VCaP (cell line): ENCODE results near the gene TENM3.

Source experiments
- H3K27ac ChIP-seq: fragments of 450-650 bp; 2 replicates; pipeline ENCODE4 v1.5.1; 2017
- TF ChIP-seq, protein P1 (sequence below): fragments of 450-650 bp; conservative IDR thresholded peaks from 2 replicates; pipeline ENCODE4 v1.5.1; 2017; ENCODE audit warnings: mild to moderate bottlenecking, moderate library complexity

Gene TENM3

GRCh38 chr4:182564724-182565369, 321.6 kb downstream of the TENM3 start:
- no peak overlapping the region for H3K27ac ChIP-seq
- TF ChIP-seq, protein P1, sequence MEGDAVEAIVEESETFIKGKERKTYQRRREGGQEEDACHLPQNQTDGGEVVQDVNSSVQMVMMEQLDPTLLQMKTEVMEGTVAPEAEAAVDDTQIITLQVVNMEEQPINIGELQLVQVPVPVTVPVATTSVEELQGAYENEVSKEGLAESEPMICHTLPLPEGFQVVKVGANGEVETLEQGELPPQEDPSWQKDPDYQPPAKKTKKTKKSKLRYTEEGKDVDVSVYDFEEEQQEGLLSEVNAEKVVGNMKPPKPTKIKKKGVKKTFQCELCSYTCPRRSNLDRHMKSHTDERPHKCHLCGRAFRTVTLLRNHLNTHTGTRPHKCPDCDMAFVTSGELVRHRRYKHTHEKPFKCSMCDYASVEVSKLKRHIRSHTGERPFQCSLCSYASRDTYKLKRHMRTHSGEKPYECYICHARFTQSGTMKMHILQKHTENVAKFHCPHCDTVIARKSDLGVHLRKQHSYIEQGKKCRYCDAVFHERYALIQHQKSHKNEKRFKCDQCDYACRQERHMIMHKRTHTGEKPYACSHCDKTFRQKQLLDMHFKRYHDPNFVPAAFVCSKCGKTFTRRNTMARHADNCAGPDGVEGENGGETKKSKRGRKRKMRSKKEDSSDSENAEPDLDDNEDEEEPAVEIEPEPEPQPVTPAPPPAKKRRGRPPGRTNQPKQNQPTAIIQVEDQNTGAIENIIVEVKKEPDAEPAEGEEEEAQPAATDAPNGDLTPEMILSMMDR: no peak

- TF ChIP-seq, protein P1: no peak
These were observed 323.9 kb downstream of the TENM3 start for GRCh38 chr4:182567119-182567518.

GRCh38 chr4:182569561-182569960, 326.4 kb downstream of the TENM3 start:
- H3K27ac ChIP-seq: no peak overlapping the region
- TF ChIP-seq, protein P1: no peak

More at GRCh38 chr4:182567119-182567518, 323.9 kb downstream of the TENM3 start:
- H3K27ac ChIP-seq: no peak overlapping the region

- H3K27ac ChIP-seq: no peak overlapping the region
- TF ChIP-seq, protein P1: no peak
These were observed 331.5 kb downstream of the TENM3 start for GRCh38 chr4:182574706-182575105.

DNA sequence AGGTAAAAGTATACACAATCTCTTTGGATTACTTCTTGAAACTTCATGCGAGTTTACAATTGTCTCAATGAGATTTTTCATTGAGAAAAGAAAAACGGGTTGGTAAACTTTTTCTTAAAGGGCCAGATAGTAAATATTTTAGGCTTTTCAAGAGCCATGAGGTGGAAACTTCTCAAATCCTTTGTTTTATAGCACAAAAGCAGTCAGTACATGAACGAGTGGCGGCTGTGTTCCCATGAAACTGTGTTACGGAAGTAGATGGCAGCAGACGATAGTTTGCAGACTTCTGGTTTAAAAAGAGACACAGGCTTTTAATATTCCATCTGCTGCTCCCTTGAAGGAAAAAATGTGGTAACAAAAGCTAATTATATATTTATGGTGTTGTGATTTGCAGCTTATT, 332.0 kb downstream of the TENM3 start:
- H3K27ac ChIP-seq: no peak overlapping the region
- TF ChIP-seq, protein P1: no peak

GRCh38 chr4:182576601-182577289, 333.5 kb downstream of the TENM3 start:
- TF ChIP-seq, protein P1: no peak
- H3K27ac ChIP-seq: no peak overlapping the region

GRCh38 chr4:182577411-182577810, 334.2 kb downstream of the TENM3 start:
- H3K27ac ChIP-seq: no peak overlapping the region

More at GRCh38 chr4:182577411-182577810, 334.2 kb downstream of the TENM3 start:
- TF ChIP-seq, protein P1: no peak
